GM18951 (cell line): ENCODE results near the gene TMIGD3.

ENCODE experiments used
- POLR2A ChIP-seq: IDR thresholded peaks from 4 replicates; pipeline ENCODE4 v1.6.1; 2011; ENCODE audit warnings: mild to moderate bottlenecking; ENCODE audit not compliant: insufficient read length, insufficient read depth; ENCODE audit errors: extremely low read depth
- in situ Hi-C: fragments of 300-500 bp; cut with MboI; formaldehyde crosslinking; loops from one replicate; pipeline ENCODE4 v1.12.0; 2022; ENCODE audit warnings: low sequenced_read_pairs, mixed read lengths, inconsistent platforms; ENCODE audit not compliant: unreplicated experiment

TMIGD3 gene

DNA sequence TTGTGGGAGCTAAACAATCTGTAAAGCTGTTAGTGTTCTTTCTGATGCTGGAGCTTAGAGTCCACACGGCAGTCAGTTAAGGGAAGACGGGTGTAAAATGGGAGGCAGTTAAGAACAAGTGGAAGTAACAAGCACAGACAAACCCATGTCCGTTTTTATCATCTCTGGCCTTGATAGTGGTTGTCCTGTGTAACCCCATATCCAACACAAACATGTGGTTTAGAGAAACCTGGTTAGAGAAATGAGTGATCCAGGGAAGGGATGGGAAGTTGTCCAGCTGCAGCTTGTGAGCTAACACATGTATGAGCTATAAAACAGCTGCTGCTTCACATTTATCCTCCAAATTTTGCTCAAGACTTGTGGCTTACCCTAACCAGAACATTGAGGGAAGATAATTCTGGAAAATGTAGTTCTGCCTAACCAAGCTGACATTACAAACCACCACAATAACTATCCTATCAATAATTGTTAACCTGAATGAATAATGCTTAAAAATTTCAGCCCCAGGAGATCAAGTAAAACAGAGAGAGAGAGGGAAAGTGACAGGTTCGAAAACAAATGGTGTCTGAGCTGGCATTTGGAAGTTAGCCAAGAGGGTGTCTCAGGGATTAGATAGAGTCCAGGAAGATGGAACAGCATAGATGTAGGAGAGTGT, 40.3 kb downstream of the TMIGD3 start:
- in situ Hi-C loops: no loop called here
- TF ChIP-seq POLR2A: no peak

DNA sequence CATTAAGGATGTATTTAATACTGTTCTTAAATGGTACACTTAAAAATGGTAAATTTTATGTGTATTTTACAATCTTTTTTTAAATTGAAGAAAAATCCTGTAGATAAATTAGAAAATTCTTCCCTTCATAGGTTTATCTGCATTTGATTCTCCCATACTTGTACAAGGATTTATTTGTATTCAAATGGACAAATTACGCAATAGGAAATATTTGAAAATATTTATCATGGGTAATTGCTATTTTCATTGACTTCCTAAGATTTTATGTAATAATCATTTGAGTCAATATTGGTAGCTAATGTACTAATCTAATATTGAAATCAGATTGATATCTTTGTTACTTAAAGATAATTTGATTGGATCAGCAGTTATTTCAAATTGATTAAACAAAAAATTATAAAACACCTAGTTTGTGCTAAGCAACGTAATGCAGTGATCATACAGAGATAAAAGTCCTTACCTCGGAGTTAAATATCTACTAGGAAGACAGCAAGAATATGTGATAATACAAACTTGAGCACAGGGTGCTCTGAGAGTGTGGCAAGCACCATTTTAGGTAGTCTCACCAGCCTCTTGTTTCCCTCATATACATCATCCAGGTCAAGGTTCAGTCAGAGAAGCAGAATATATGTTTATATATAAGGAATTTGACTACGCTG, 40.9 kb downstream of the TMIGD3 start:
- in situ Hi-C loops: no loop called here
- TF ChIP-seq POLR2A: no peak

DNA sequence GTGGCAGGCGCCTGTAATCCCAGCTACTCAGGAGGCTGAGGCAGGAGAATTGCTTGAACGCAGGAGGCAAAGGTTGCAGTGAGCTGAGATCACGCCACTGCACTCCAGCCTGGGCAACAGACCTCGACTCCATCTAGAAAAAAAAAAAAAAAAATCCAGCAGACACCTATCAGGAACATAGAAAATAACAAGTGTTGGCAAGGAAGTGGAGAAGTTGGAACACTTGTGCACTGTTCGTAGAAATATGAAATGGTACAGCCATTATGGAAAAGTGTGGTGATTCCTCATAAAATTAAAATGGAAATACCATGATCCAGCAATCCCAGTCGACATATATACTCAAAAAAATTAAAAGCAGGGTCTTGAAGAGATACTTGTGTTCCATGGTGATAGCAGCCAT, 41.7 kb downstream of the TMIGD3 start:
- in situ Hi-C loops: no loop called here
- TF ChIP-seq POLR2A: no peak

DNA sequence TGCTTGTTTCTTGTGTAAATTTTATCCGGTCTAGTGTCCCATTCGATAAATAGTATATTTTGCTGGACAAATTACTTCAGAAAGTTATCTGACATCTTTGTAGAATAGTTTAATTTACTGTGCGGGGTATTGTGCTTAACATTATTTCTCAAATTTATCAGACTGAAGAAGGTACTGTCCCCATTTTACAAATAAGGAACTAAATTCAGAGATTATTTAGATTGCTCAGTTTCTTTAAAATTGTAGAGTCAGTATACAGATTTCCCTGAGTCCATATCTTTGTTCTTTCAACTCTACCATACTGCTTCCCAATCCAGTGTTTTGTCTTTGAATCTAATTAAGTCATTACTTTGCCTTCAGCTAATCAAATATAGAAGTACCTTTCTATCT, 47.8 kb downstream of the TMIGD3 start:
- TF ChIP-seq POLR2A: no peak
- in situ Hi-C loops: no loop called here

DNA sequence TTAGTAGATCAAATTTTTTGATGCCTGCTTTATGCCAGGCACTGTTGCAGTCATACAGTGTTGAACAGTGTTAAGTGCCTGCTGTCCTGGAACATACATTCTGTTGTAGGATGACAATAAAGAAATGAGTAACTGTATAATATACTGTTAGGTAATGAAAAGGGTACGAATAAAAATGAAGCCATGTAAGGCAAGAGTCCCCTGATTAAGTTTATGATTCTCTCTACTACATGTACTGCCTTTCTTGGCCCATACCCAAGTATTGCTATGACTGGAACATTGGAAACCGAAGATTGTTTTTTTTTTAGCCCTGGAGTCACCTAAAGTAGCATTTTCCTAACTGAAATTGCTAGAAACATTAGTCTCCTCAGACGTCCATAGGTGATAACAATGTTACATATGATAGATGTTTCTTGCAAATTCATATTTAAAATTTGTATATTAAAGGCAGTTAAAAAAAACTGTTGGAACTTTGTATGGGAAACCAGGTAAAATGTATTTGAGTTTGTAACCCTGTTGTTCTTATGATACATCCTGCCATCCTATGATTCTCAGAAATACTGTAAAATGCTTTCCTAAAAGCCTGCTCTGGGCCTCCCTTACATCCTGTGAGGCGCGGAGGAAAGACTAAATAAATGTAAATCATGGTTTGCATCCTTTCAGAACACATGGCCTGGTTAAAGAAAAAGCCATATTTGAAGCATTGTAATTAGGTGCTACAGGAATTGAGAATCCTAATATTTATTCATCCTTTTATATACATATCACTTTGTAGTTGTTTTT, 48.4 kb downstream of the TMIGD3 start:
- in situ Hi-C loops: no loop called here
- no peak for TF ChIP-seq POLR2A

DNA sequence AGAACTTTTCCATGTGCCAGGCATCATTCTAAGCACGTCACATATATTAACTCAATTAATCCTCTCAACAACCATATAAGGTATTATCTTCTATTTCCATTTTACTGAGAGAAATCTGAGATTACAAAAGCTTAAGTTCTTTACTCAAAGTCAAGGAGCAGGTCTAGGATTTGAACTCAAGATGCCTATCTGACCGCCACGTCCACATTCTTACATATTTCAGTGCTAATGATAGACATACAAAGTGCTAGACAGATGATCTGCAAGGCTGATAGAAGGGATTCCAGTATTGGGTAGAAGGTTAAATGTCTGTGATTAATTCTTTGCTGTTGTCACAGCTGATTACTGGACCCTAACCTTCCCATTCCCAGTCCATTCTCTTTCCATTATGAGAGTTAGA, 49.7 kb downstream of the TMIGD3 start:
- in situ Hi-C loops: no loop called here
- TF ChIP-seq POLR2A: no peak

DNA sequence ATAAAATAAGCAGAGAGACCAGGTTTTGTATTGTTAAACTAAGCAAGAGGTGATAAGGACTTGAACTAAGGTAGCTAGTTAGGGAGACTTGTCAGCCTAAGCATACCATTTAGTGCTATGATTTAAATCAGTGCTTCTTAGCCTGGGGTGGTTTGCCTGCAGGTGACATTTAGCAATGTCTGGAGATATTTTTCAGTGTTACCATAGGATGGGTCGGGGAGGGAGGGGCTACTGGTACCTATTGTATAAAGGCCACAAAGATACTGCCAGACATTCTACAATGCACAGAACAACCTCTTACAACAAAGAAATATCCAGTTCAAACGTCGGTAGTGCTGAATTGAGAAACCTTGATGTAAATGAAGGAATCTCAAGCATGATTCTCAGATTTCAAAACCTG, 50.9 kb downstream of the TMIGD3 start:
- TF ChIP-seq POLR2A: no peak
- in situ Hi-C loops: no loop called here

DNA sequence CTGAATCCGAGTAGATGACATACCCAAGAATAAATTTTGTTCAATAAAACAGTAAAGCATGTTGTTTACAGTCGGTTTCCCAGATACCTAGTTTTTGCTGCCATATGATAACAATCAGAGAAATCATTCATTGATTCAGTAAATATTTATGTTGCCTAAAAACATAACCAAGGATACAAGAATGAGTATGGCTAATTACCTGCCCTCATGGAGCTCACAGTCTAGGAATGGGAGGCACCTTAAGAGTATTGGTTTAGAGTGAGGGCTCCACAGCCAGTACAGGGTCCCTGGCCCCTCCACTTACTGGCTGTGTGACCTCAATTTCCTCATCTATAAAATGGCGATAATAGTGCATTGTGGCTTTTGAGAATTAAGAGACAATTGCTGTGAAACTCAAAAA, 53.2 kb downstream of the TMIGD3 start:
- TF ChIP-seq POLR2A: no peak
- in situ Hi-C loops: no loop called here

DNA sequence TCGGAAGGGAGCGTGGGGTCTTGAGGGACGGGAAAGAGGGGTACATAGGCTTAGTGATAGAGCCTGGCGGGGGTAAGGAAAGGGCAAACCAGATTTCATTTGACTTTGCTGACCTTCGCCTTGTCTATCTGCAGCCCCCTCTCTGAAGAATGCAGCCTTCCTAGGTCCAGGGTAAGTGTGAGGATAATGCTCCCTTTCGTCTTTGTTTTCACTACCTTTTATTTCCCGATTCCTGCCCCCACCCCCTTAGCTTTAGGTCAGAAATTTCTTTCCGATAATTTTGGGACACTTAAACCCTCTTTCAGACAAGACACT, 53.8 kb downstream of the TMIGD3 start:
- in situ Hi-C loops: no loop called here
- TF ChIP-seq POLR2A: no peak

DNA sequence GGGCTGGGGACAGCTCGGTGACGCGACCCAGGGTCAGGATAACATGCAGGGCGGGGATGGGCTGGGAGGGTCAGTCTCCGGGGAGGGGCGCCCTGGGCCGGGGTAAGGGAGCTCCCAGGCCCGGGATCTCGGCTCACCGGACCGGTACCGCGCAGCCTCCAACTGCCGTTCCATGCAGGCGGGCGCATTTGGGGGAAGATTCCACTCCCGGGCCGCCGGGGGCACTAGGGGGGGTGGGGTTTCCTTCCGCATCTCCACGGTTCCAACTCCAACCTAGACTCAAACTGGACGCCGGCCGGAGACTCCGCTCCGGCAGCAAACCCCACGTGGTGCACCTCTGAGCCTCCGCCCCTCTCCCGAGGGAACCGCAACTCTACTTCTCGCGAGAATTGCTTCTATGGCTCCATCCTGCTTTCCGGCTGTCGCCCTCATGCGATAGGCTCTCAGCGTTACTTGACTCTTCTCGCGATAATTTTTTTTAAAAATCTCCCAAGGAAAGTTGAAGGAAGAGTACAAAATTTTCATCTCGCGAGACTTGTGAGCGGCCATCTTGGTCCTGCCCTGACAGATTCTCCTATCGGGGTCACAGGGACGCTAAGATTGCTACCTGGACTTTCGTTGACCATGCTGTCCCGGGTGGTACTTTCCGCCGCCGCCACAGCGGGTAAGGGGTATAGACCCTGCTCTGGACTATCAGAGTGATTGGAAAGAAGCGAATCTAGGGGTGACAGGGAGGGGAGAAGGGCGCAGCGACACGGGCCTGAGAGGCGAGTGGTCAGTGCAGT, 54.3 kb downstream of the TMIGD3 start, which contains the start of the genes ATP5PB and WDR77:
Gene ATP5PB, plus strand, starts transcription at position 547 of the 785 bp plus-strand sequence. Its CDS starts 78 bp downstream, at position 625.
Gene WDR77, minus strand, starts transcription at position 339 of the 785 bp plus-strand sequence. Its CDS starts 87 bp downstream, at position 252.
- TF ChIP-seq POLR2A: peak; percentile 64
- in situ Hi-C loops: no loop called here

DNA sequence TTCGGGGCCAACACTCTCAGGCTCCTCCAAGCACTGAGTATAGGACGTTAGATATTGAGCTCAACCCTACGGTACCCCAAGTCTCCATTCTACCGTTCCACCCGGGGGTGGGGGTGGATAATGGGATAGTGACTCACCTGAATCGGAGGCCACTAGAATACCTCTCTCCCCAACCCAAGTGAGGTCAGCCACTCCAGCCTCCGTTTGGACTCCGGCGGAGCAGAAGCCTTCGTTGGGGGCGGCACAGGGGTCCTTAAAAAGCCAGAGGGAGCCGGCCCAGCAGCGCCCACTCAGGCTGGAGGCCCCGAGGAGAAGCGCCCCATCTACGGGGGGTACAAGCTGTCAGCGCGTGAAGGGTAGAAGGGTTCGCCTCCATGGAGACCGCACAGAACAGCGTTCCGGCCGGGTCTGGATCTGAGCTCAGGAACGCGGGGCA, 54.9 kb downstream of the TMIGD3 start:
- in situ Hi-C loops: no loop called here
- TF ChIP-seq POLR2A: no peak

DNA sequence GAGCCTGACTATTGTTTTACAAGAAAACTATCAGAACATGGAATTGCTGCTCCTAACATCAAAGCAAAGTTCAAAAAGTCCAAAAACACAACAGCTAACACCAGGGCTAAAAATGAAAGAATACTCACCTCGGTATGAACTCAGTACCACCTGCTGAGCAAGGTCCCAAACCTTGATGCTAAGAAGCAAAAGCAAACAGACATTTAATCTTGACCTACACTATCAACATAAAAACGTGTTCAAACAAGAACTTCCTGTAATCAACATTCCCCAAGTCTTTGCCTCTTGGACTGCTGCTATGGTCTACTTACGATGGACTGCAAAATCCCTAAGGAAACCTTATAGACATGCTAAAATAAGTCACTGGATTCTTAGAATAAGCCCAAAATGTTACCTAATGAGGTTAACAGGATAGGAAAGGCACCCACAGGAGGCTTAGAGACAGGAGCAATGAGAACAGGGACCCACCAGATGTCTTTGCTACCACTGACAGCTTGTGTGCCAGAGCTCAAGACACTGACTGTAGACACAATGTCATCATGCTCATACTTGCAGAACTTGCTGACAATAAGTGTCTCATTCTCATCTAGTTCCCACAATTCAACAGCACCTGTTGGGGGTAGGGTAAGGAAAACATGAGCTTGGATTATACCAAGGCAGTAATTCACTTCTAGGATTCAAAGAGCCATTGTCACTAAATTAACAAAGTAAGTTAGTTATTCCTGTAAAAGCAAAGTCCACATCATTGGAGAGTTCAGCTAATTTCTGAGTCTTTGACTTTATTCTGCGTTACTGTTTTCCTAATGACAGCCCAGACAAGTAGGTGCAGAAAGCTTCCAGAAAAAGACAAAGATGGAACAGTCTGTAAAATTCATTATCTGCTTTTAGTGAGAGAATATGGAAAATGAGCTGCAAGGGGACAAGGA, 56.2 kb downstream of the TMIGD3 start:
- in situ Hi-C loops: no loop called here
- TF ChIP-seq POLR2A: no peak

DNA sequence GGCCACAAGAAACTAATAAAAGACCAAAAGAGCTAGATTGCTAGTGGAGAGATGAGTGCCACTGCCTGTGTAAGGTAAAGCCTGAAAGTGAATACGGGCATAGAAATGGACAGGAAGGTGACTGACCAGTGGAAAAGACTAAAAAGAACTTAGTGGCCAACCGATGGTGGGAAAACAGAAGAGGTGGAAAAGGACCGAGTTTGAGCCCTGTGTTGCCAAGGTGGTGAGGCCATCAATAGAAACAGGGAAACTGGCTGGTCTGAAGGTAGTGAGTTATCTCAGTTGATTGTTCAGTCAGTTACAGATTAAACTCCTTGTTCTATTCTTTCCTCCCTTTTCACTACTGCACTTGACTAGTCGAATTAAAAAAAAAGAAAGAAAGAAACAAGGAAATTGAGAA, 56.9 kb downstream of the TMIGD3 start:
- in situ Hi-C loops: no loop called here

More for the DNA sequence above, 56.9 kb downstream of the TMIGD3 start:
- no peak for TF ChIP-seq POLR2A
